ENCODE results near the gene SERPINA4. TPM values are rescaled to one million over a fixed set of nuclear protein-coding genes. Genes with fewer than 3 reads are reported as not detected.

Gene SERPINA4
- total and polyA plus RNA-seq, 9 of the 15 experiments (the other 6 are each of a cell fraction or from before 2014, with no cell fraction given): not detected

- TF ChIP-seq PRDM10 (IDR thresholded peaks at IDR 0.05; ENCODE audit: partially characterized antibody) (no peak), PHF21A (IDR thresholded peaks at IDR 0.05; ENCODE audit: borderline replicate concordance, low read depth) (no peak), USF2 (CRISPR knock-in tag; IDR thresholded peaks at IDR 0.05) (no peak), FOXA1 (IDR thresholded peaks at IDR 0.05; ENCODE audit: borderline replicate concordance) (no peak), PURB (CRISPR knock-in tag; IDR thresholded peaks at IDR 0.05; ENCODE audit: low read depth) (no peak)
Observed at GRCh38 chr14:94581127-94581999, 20.1 kb downstream of the SERPINA4 start, which contains the start of gene SERPINA5 (continued).
